Activated CD8-positive, alpha-beta memory T cell treated with anti-CD3 and anti-CD28 coated beads for 36 hours (primary cell): ENCODE measurements around the gene SPATA21. TPM values are rescaled to one million over a fixed set of nuclear protein-coding genes. Genes with fewer than 3 reads are reported as not detected.

Experiments
- CTCF ChIA-PET: fragments of 350-600 bp; sonication (Branson Sonifier 250); formaldehyde crosslinking; loops from one replicate; lab custom pipeline; 2021; ENCODE audit warnings: antibody characterized with exemption; lab: Charles Lee
- POLR2A ChIA-PET: fragments of 350-600 bp; sonication (Branson Sonifier 250); formaldehyde crosslinking; loops from one replicate; lab custom pipeline; 2021; ENCODE audit warnings: antibody characterized with exemption; lab: Charles Lee
- total RNA-seq, 2 experiments: library from RNA; stranded (reverse); gene quantifications; one replicate each; pipeline ENCODE4 v1.2.3, GENCODE V29; 2021

Gene SPATA21
- total RNA-seq, 2 experiments from 2014 or later: not detected

DNA sequence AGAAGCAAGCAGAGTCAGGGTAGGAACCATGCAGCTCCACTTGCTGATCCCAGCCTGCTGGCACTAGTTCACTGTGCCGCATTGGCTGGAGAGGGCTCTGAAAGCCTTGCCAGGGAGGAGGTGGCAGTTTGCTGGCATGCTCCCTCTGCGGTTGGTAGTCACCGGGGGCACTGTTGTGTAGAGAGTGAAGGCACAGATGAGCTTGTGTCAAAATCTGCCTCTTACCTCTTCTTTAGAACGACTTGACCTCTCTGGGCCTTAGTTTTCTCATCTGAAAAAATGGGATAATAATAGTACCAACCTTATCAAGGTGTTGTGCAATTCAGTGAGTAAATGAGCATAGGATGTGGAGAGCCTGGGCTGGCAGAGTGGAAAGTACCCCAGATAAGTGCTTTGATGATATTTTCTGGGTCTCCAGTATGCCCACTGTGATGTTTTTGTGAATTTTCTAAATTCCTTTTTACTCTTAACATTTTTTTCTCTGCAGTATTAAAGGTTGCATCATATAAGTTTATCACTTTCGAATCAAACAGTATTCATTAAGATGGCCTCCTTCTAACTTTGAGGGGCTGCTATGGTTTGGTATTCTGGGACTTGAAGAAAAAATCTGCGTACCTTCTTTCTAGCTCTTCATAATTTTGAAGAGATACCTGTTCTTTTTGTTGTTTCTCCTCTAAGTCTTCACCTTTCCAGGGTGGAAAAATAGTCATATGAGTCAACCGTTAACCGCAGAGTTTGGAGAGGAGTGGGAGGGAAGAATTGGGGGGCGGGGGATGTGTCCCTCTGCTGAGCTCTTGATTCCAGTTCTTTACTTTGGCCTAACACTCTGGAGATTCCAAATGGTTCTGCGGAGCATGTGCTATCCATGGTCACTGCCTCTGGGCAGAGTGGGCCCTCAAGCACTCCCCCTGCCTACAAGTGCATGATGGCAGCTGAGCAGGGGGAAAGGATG lies 43.4 kb downstream of the SPATA21 start:
- ChIA-PET CTCF (no interaction called here), POLR2A (interaction anchor here (0.6 kb wide), 1 partner anchor 13 kb away, joined by 5 read pairs; no protein-coding TSS in a partner anchor)

GRCh38 chr1:16392740-16393569 lies 44.3 kb downstream of the SPATA21 start:
- CTCF ChIA-PET: no interaction called here
- POLR2A ChIA-PET: no interaction called here

GRCh38 chr1:16391411-16391810 lies 45.8 kb downstream of the SPATA21 start:
- CTCF ChIA-PET: no interaction called here
- POLR2A ChIA-PET: no interaction called here

- ChIA-PET CTCF (interaction anchor here (0.7 to 1.9 kb wide), 2 partner anchors 12 to 53 kb away, joined by 4 read pairs; partner anchors contain the start of gene NECAP2), POLR2A (no interaction called here)
Measured at GRCh38 chr1:16387201-16388188, 49.7 kb downstream of the SPATA21 start.

DNA sequence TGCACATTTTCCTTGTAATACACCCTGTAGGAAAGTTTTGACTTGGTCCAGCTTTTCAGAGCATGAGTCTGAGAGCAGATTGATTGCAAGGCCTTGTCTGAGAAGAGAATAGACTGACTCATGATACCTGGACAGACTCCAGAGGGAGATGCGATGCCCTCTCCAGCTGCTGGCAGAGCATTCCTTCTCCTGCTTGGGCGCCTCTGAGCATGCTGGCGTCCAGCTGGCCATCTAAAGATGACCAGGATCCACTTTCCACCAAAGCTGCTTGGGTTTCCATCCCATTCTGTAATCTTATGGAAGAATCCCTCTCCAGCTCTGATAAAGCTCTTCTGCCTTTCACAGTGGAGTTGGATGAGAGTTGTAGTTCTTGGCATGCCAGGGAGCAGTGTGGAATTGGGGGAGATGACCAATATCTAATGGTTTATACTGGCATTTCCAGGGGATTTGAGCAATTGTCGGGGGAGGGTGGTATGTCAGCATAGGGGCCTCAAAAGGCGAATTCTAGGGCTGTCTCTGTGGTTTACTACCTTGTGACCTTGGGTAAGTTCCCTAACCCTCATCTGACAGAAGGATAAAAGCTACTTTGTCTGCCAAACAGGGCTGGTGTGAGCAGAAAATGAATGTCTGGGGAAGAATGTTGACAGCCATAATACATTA lies 50.6 kb downstream of the SPATA21 start:
- ChIA-PET CTCF (interaction anchor here (0.6 to 1.9 kb wide), 2 partner anchors 10 to 11 kb away, joined by 3 to 4 read pairs; no protein-coding TSS in a partner anchor), POLR2A (interaction anchor here (0.5 kb wide), 1 partner anchor 13 kb away, joined by 4 read pairs; no protein-coding TSS in a partner anchor)

DNA sequence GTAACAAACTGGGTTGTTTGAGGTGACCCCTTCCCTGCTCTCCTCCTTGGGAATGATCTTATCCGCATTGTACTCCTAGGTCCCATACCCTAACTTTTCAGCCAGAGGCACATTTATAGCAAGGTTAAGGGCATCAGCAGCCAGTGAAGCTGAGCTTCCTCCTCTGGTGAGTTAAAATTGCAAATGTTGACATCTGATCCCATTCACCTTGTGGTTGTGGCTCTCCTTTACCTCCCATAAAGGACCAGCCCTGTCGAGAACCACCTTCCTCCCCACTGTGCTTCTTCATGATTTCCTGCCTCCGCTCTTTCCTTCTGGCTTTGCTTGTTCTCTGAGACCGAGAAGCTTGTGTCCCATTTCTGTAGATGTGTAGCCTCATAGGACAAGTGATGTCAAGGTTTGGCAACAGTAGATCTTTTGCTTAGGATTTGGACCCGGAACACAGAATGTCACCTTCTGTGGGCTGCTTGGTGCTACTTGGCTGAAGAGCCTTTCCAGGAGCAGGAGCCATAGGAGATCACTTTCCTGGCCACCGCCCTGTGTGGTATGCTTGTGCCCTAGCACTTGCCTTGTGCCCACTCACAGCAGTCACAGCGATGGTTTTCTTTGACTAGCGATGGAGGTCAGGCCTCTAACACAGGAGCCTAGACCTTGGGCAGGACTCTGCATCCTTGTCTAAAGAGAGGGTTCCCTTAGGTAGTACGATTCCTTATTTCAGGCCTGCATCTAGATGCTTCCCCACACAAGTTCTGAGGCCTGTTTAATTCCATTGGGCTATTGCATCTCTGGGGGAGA lies 51.4 kb downstream of the SPATA21 start:
- ChIA-PET CTCF (interaction anchor here (0.6 kb wide), 1 partner anchor 9 kb away, joined by 3 read pairs; no protein-coding TSS in a partner anchor), POLR2A (no interaction called here)

DNA sequence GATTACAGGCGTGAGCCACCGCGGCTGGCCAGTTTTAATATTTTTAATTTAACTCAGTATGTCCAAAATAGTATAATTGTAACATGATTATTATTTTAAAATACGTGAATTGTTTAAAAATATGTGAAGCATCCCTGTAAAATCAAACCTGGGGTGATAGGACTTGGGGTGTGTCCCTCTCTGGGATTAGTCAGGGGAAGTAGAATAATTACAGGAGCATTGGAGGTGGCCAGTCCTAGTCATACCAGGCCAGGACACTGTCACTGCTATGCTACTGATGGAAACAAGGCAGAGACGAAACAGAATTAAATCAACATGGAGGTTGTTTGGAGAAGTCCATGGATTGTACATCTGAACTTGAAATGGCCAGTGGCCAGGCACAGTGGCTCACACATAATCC lies 53.3 kb downstream of the SPATA21 start:
- ChIA-PET POLR2A (no interaction called here), CTCF (no interaction called here)

DNA sequence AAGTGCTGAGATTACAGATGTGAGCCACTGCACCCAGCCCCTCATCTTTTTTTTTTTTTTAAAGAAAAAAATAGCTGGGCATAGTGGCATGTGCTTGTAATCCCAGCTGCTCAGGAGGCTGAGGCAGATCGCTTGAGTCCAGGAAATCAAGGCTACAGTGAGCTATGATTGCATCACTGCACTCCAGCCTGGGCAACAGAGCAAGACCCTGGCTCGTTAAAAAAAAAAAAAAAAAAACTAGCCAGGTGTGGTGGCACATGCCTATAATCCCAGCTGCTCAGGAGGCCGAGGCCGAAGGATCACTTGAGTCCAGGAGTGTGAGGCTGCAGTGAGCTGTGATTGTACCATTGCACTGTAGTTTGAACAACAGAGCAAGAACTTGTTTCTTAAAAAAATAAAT lies 56.4 kb downstream of the SPATA21 start:
- ChIA-PET POLR2A (interaction anchor here (0.6 kb wide), 1 partner anchor 13 kb away, joined by 5 read pairs; no protein-coding TSS in a partner anchor), CTCF (interaction anchor here (0.7 kb wide), 1 partner anchor 367 kb away, joined by 3 read pairs; no protein-coding TSS in a partner anchor)

DNA sequence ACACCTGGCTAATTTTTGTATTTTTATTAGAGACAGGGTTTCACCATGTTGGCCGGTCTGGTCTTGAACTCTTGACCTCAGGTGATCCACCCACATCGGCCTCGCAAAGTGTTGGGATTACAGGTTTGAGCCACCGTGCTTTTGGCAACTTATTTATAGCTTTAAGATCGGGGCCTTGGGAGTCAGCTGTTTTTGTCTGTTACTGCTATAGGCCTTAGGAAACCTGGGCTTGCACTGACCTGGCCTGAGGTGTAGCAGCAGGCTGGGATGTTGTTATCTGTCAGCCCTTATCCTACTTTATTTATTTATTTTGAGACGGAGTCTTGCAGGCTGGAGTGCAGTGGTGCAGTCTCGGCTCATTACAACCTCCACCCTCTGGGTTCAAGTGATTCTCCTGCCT lies 58.8 kb downstream of the SPATA21 start:
- ChIA-PET CTCF (no interaction called here), POLR2A (interaction anchor here (0.7 kb wide), 1 partner anchor 51 kb away, joined by 4 read pairs; no protein-coding TSS in a partner anchor)

- CTCF ChIA-PET: interaction anchor here (0.7 kb wide), 1 partner anchor 9 kb away, joined by 3 read pairs; no protein-coding TSS in a partner anchor
- POLR2A ChIA-PET: no interaction called here
Measured at GRCh38 chr1:16376971-16377370, 60.3 kb downstream of the SPATA21 start.

GRCh38 chr1:16375521-16376340 lies 61.5 kb downstream of the SPATA21 start:
- POLR2A ChIA-PET: interaction anchor here (0.6 kb wide), 1 partner anchor 9 kb away, joined by 3 read pairs; no protein-coding TSS in a partner anchor
- CTCF ChIA-PET: interaction anchor here (0.6 to 1.8 kb wide), 3 partner anchors 12 to 328 kb away, joined by 3 to 4 read pairs (median 4); no protein-coding TSS in a partner anchor

- ChIA-PET POLR2A (no interaction called here), CTCF (interaction anchor here (1.8 kb wide), 1 partner anchor 11 kb away, joined by 4 read pairs; no protein-coding TSS in a partner anchor)
Measured at GRCh38 chr1:16374266-16374665, 63.0 kb downstream of the SPATA21 start.

DNA sequence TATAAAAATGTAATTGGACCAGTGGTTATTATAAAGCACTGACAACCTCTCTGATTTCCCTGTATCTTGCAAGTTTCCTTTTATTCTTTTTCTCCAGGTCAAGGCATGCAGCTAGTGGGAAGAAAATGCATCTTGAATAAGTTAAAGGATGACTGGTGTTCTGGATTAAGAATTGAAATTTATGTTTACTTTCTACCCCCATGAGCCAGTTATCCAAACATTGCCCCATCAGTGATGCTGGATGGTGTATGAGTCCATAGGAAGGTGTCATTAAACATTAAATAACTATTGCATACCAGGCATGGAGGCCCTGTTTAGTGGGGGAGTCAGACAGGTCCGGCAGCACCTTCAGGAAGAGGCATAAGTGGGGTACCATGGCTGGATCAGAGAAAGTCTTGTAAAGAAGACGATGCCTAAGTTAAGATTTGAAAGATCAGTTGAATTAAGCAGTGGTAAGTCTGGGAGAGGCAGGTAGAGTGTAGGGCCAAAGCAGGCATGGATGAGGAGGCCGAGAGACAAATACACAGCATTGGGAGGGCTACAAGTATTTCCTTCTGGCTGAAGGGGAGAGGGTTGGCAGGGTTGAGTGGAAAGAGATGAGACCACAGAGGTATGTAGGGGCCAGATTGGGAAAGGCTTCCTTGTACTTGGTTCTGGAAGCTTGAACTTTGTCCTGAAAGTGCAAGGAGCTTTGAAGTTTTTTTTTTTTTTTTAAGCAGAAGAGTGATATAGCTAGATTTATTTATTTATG lies 64.5 kb downstream of the SPATA21 start:
- ChIA-PET CTCF (interaction anchor here (1.0 to 1.5 kb wide), 2 partner anchors 10 to 67 kb away, joined by 3 to 4 read pairs; no protein-coding TSS in a partner anchor), POLR2A (interaction anchor here (0.7 kb wide), 1 partner anchor 14 kb away, joined by 4 read pairs; no protein-coding TSS in a partner anchor)

DNA sequence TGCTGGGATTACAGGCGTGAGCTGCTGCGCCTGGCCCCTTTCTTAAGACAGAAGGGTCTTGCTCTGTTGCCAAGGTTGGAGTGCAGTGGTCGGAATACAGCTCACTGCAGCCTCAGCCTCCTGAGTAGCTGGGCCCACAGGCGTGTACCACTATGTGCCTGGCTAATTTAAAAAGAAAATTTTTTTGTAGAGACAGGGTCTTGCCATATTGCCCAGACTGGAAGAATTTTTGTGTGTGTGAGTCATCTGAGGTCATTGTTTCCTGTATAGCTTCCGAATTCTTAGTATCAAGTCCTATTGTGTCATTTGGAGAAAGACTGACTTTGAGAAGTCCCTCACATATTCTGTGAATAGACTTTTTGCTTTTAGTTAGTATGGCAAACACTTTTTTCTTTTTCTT lies 65.5 kb downstream of the SPATA21 start:
- ChIA-PET CTCF (interaction anchor here (1.0 to 1.5 kb wide), 2 partner anchors 9 to 68 kb away, joined by 3 to 4 read pairs; no protein-coding TSS in a partner anchor), POLR2A (interaction anchor here (0.6 to 0.7 kb wide), 2 partner anchors 25 to 28 kb away, joined by 3 read pairs; no protein-coding TSS in a partner anchor)

- POLR2A ChIA-PET: no interaction called here
- CTCF ChIA-PET: interaction anchor here (0.7 to 1.4 kb wide), 3 partner anchors 10 to 100 kb away, joined by 3 to 4 read pairs (median 3); partner anchors contain the start of gene NECAP2
Measured at GRCh38 chr1:16369821-16370220, 67.4 kb downstream of the SPATA21 start.
